Stimulated activated naive CD8-positive, alpha-beta T cell treated with anti-CD3 and anti-CD28 coated beads, Interleukin-15, amount 100 ng/mL, for 72 hours (primary cell): ENCODE results near the gene HSD17B14.
"Not testable (repeated sequence)": the region's sequence is repeated elsewhere in the genome, so short reads cannot be mapped to it uniquely, and the experiment has no call there.

Experiments used
- ATAC-seq: fragments of 150-1000 bp; cut with Tn5 transposase; 2 replicates; pipeline ENCODE4 v1.10.0; 2021; ENCODE audit warnings: mild to moderate bottlenecking, moderate library complexity
- DNase-seq, 2 donors: peaks; one replicate each; pipeline ENCODE4 v3.0.0; 2021 to 2022
- H3K27ac Mint-ChIP-seq, 2 donors: one replicate each; pipeline ENCODE4 v1.8.0; 2022; ENCODE audit warnings: mild to moderate bottlenecking in 2 of 2, mixed read lengths in 2 of 2, moderate library complexity in 2 of 2
- H3K27me3 Mint-ChIP-seq: one replicate; pipeline ENCODE4 v1.8.0; 2022; ENCODE audit warnings: mixed read lengths
- H3K4me1 Mint-ChIP-seq: one replicate; pipeline ENCODE4 v1.8.0; 2022; ENCODE audit warnings: mild to moderate bottlenecking, mixed read lengths
- H3K4me3 Mint-ChIP-seq, 2 donors: one replicate each; pipeline ENCODE4 v1.8.0; 2022; ENCODE audit warnings: mild to moderate bottlenecking in 2 of 2, mixed read lengths in 2 of 2, moderate library complexity in 1 of 2
- H3K9me3 Mint-ChIP-seq, 2 donors: one replicate each; pipeline ENCODE4 v1.8.0; 2022; ENCODE audit warnings: mixed read lengths in 2 of 2

Gene HSD17B14

DNA sequence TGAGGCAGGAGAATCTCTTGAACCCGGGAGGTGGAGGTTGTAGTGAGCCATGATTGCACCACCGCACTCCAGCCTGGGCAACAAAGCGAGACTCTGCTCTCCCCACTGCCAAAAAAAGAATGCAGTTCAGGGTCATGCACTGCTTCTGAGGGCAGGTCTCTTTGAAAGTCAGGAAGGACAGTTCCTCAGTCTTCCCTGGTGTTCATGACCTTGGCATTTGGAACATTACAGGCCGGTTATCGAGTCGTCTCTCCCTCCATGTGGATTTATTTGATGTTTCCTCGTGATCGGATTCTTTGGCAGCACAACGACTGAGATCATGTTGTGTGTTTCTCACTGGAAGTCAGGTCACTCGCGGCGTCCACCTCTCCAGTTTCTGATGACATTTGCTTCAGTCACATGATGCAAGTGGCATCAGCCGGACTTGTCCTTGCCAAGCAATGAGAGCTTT, 63.8 kb downstream of the HSD17B14 start:
- no peak overlapping the region for H3K4me3 Mint-ChIP-seq
- H3K9me3 Mint-ChIP-seq: no peaks in the 10 kb centered on the region
- H3K4me1 Mint-ChIP-seq: no peaks in the 10 kb centered on the region
- DNase-seq (no peak), ATAC-seq (no peak)
- H3K27me3 Mint-ChIP-seq: peaks cover 28% of the 10 kb centered on the region
- H3K27ac Mint-ChIP-seq: no peak overlapping the region

DNA sequence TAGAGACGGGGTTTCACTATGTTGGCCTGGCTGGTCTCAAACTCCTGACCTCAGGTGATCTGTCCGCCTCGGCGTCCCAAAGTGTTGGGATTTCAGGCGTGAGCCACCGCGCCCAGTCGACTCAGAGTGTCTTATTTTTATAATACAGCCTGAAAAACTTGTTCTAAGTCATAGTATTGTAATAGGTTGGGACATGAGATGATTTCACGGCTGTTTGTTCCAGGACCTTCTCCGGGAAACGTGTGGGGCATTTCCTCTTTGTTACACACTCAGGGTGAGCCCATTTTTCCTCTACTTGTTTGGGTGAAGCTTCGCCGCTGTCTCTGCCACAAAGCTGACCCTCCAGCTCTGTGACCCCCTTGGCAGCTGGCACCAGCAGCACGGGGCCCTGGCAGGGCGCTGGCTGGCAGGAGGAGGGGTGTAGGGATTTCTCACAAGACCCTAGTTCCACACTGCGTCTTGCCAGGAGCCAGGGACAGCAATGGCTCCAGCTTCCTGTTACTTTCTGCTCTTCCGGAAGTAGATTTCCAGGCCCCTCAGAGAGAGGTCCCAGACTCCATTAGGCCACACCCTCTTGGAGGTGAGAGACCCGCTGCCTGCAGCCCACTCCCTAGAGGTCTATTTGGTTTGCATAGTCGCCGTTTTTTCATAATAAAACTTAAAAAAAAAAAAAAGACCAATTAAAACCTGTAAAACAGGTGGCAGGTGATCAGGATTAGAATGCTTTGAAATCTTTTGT, 65.4 kb downstream of the HSD17B14 start:
- no peaks in the 10 kb centered on the region for H3K4me1 Mint-ChIP-seq
- no peak for DNase-seq
- H3K27ac Mint-ChIP-seq: no peak overlapping the region
- peaks cover 38% of the 10 kb centered on the region for H3K27me3 Mint-ChIP-seq
- H3K4me3 Mint-ChIP-seq: no peak overlapping the region
- no peak for ATAC-seq
- H3K9me3 Mint-ChIP-seq: no peaks in the 10 kb centered on the region

DNA sequence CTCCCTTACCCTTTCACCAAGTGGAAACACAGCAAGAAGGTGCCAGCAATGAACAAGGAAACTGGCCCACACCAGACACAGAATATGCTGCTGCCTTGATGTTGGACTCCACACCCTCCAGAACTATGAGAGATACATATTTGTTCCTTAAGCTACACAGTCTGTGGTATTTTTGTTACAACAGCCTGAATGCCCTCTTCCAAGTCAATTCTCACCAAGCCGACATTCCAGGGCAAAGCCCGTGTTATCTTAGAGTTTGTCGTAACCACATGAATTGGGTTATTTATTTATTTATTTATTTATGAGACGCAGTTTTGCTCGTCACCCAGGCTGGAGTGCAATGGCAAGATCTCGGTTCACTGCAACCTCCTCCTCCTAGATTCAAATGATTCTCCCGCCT, 66.0 kb downstream of the HSD17B14 start:
- no peaks in the 10 kb centered on the region for H3K4me1 Mint-ChIP-seq
- H3K9me3 Mint-ChIP-seq: no peaks in the 10 kb centered on the region
- no peak overlapping the region for H3K4me3 Mint-ChIP-seq
- peaks cover 43% of the 10 kb centered on the region for H3K27me3 Mint-ChIP-seq
- no peak for ATAC-seq
- no peak overlapping the region for H3K27ac Mint-ChIP-seq
- no peak for DNase-seq

DNA sequence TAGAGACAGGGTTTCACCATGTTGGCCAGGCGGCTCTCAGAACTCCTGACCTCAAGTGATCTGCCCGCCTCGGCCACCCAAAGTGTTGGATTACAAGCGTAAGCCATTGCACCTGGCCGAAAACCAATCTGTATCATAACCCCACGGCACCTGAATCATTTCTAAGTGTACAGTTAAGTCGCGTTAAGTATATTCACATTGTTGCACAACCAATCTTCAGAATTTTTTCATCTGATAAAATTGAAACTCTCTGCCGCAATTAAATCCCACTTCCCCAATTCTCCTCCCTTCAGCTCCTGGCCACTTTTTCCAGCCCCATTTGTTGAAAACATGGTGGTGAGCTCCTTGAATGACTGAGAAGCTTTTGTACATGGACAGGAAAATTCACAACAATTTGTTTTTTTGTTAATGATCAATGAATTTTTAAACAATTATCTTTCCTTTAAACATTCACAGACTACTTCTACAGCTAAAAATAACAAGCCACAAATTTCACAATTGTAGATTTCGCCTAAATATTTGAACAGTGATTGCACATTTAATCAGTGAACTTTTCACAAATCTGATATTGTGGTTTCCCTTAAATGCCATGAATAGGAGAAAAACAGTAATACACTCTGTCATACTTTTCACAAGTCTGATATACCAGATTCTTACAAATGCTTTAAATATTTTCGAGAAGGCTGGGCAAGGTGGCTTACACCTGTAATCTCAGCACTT, 67.1 kb downstream of the HSD17B14 start:
- H3K4me1 Mint-ChIP-seq: no peaks in the 10 kb centered on the region
- no peak overlapping the region for H3K4me3 Mint-ChIP-seq
- no peaks in the 10 kb centered on the region for H3K9me3 Mint-ChIP-seq
- ATAC-seq: no peak
- peaks cover 50% of the 10 kb centered on the region for H3K27me3 Mint-ChIP-seq
- DNase-seq: no peak
- no peak overlapping the region for H3K27ac Mint-ChIP-seq

DNA sequence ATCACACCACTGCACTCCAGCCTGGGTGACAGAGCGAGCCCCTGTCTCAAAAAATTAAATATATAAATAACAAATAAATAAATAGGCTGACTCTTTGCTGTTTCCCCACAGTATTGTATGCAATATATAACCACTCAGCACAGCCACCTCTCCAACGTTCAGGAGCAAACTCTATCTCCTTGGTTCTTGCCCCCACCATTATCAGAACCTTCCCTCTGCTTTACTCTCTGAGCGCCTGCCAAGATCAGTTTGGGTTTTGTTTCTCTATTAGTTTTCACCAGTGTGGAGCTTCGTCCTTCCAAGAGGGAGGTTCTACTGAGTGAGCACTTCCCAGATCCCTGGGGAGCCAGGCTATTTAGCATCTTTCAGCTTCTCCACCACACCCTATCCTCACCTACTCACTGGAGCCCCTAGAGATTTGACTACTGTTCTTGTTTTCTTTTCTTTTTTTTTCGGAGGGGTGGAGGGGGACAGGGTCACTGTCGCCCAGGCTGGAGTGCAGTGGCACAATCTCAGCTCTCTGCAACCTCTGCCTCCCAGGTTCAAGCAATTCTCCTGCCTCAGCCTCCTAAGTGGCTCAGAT, 68.0 kb downstream of the HSD17B14 start:
- not testable (repeated sequence) for H3K4me3 Mint-ChIP-seq, ATAC-seq, H3K4me1 Mint-ChIP-seq, DNase-seq, H3K9me3 Mint-ChIP-seq, H3K27ac Mint-ChIP-seq
- H3K27me3 Mint-ChIP-seq: peaks cover 51% of the 10 kb centered on the region

DNA sequence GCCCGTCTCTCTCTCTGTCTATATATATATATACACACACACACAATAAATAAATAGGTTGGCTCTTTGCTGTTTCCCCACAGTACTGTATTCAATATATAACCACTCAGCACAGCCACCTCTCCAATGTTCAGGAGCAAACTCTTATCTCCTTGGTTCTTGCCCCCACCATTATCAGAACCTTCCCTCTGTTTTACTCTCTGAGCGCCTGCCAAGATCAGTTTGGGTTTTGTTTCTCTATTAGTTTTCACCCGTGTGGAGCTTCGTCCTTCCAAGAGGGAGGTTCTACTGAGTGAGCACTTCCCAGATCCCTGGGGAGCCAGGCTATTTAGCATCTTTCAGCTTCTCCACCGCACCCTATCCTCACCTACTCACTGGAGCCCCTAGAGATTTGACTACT, 70.5 kb downstream of the HSD17B14 start:
- H3K27ac Mint-ChIP-seq, H3K4me1 Mint-ChIP-seq, DNase-seq, H3K9me3 Mint-ChIP-seq, ATAC-seq, H3K4me3 Mint-ChIP-seq: not testable (repeated sequence)
- peaks cover 70% of the 10 kb centered on the region for H3K27me3 Mint-ChIP-seq
